Activated CD4-positive, CD25-positive, alpha-beta regulatory T cell treated with anti-CD3 and anti-CD28 coated beads, Interleukin-2, amount 50 U/mL, for 24 hours (primary cell): Measurements from ENCODE around the gene MED27.

Experiments used
- ATAC-seq, 2 donors: fragments of 150-1000 bp; cut with Tn5 transposase; one replicate each; pipeline ENCODE4 v1.10.0; 2021; ENCODE audit warnings: mild to moderate bottlenecking in 1 of 2, moderate library complexity in 1 of 2

Gene MED27

GRCh38 chr9:131874916-131875670 lies 204.6 kb downstream of the MED27 start:
- ATAC-seq, result no peak

DNA sequence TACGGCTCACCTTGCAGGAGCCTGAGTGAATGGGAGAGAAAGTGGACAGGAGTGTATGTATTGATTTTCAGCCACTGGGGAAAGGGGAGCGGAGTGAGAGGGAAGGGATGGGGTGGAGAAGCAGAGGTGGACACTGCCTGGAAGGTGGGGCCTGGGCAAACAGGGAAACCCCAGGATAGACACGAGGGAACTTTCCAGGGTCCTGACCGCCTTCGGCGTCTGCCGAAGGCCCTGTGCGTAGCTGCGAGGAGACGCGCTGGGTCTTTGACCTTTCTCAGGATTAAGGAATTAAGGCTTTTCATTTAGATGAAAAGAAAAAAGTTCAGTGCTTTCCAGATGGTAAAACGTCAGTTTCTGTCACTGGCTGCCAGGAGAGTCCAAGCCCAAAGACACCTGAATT lies 205.2 kb downstream of the MED27 start:
- ATAC-seq, result no peak

- no peak for ATAC-seq
These were observed 205.7 kb downstream of the MED27 start for GRCh38 chr9:131873891-131874440.

DNA sequence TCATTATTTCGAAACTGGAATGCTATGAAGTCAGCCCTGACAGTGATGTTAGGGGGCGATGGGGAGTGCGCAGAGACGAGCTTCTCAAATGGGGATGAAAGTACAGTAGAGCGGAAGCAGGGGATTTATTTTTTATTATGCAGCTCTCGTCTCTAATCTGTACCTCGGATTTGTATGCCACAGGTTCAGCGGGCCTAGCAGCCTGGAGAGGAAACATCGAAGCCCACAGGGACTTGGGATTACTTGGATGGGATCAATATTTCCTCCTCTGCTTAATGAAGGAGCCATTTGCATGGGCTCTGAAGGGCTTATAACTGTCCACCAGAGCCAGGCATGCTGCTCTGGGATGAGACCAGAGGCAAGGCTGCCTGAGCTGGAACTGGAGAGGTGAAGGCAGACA lies 206.3 kb downstream of the MED27 start:
- ATAC-seq, result no peak

GRCh38 chr9:131872702-131873101 lies 207.0 kb downstream of the MED27 start:
- ATAC-seq, result no peak

DNA sequence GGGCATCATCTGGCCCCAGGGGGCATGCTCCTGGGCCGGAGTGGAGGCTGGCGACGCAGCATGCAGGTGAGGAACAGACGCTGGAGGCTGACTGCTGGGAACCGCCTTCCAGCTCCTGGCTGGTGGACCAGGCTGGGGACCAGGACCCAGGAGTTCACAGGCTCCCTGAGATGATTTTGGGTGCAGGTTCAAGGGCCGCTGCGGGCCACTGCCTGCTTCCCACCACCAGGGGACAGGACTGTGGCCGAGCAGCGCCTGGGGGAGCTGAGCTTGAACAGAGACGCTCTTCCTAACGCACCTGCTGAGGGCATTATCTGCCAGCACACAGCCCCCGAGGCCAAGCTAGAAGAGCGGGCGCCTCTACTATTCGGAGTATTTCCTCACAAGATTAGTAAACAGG lies 207.7 kb downstream of the MED27 start:
- ATAC-seq, result no peak

DNA sequence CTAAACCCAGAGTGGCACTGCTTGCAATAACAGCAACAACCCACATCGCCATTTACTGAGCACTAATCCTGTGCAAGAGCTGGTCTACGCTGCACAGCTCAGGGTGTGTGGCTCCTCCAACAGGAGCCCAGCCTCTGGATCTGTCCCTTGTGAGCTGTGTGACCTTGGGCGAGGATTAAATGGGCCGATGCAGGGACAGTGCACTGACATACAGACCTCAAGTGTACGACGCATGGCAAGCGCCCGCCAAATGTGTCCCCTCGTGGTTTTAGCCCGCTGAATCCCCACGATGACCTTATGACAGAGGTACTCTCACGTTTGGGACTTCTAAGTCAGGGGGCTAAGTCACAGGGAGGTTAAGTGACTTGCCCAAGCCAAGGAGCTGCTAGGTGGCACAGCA lies 209.5 kb downstream of the MED27 start:
- ATAC-seq, result no peak

DNA sequence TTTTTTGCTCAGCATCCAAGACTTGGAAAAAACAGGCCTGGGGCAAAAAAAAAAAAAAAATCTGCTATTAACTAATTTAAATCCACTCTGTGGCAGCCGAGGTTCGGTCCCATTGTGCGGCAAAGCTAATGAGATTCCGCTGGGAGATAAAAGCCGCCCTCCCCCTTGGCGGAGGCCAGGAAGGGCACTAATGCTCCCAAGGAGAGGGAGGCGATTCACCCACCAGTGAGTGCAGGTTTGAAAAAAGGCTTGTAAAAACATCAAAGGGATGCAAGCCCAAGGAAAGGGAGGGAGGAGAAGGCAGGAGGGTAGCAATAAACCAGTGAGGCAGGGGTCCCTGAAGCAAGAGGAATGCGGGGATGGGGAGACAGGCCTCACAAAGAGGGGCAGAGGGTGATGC lies 210.3 kb downstream of the MED27 start:
- ATAC-seq, result no peak

DNA sequence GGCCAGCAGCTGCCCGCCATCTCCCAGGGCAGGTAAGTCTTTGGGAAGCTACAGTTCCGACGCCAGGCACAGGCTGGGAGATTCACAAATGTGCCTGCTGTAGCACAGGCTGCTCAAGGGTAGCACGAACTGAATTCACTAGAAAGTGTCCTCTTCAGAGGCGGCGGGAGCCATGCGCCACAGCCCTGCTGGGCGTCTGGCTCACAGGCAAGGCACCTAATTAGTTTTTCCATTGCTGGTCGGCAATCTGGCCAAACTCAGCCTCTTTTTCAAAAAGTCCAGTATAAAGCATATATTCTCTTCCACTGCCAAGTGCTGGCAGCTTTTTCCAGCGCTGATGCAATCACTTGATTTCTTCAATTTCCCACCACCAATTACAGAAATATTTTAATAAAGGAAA lies 210.9 kb downstream of the MED27 start:
- ATAC-seq, result no peak

DNA sequence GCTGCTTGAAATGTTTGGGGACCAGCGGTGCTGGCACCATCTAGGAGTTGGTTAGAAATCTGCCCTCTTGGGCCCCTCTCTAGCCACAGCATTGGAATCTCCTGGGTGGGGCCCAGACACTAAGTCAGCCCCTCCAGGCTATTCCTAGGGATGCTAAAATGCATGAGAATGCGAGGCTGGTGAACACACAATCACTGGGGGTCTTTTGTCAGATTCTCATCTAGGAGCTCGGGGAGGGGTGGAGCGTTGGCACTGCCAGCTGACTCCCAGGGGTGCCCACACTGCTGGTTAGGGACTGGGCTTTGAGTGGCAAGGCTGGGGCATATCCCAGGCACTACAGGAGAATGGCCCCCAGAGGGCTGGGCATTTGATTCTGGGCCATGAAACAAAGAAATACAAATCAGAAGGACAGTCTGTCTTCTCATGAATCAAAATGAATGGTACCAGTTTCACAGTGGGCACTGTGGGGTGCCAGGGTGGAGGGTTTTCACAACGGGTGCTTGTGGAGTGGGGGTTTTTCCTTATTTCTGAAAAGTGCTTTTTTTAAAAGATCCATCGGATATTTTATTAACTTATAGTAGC lies 212.0 kb downstream of the MED27 start:
- ATAC-seq, result no peak

DNA sequence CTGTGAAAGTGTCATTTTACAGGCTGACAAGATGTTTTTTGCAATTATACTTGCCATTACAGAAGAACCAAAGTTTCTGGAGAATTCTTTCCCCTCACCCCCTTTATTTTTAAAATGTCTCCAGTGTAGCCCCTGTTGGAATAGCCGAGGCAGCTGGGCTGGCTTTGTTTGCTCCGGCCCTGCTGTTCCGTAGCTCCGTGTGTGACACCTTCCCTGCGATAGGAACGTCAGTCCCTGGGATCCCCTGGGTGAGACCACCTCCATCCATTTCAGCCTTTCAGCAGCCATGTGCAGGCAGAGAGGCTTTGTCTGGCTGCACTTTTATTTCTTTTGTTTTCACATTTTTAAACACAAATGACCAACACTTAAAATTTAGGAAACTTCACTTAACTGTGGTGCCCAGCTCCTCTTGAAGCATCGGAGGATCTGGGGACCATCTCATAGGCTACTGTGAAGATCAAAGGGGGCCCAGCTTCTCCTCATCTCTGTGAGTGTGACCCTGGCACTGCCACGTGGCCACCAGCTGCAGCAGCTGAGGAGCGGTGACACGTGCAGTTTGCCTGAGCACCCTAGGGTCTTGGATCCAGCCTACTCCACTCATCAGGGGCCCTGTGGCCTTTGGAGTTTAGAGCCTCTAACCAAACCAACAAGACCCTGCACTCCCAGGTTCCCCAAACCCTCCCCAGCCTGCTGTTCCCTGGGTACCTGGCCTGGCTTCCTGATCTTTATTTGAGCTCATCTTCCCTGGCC lies 214.0 kb downstream of the MED27 start:
- ATAC-seq, result no peak

GRCh38 chr9:131864531-131864930 lies 215.1 kb downstream of the MED27 start:
- no peak for ATAC-seq

DNA sequence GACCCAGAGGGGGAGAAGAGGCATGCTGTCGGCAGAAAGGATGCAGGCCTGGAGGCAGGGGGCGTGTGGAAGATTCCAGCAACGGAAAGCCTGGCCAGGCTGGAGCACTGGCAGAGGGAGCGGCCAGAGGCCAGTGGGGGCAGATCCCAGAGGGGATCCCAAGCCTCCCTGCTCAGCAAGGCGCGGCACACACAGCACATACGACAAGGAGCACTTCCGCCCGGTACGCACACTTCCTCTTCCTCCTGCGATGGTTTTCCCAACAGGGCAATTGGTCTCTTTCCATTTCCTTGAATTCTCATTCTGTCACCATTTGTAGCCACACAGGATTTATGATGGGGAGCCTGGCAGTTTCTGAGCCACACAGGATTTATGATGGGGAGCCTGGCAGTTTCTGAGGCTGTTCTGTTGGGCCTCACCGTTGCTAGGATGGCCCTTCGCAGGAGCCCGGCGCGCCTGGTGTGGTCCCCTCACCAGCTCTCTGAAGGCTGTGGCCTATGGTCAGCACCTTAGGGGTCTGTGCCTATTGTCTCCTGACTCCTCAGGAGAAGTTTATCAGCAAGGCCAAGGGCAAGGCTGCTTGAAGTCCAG lies 216.3 kb downstream of the MED27 start:
- no peak for ATAC-seq

DNA sequence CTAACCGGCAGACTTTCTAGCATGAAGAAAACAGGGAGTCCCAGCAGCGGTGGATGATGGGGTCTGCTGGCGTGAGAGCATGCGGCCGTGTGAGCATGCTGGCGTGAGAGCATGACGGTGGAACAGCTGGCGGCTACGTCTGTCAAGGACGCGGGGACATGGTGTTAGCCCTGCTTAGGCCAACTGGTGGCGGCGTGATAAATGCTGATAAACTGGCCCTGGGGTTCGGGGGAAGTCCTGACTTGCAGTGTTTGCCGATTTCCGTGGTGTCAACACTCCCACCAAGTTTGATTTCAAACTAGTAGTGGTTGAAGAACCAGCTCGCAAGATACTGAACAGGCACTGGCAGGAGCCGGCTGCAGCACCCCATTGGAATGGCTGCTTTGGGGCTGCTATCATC lies 217.4 kb downstream of the MED27 start:
- ATAC-seq, result no peak

DNA sequence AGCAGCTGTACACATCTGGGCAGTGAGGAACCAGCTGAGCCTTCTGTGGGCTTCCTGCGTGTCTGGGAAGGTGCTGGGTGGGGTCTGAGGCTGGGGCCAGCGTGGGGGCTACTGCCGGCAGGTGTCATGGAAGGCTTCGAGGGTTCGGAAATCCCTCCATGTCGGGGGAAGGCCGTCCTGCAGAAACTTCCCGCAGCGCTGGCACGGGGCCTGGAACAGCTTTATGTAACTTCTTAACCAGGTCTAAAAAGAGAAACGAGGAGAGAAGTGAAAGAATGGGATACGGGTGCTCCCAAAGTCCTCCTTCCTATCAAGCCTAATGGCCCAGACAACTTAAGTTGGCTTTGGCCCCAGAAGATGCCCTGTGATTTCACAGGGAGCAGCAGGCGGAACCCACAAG lies 219.2 kb downstream of the MED27 start:
- no peak for ATAC-seq

- ATAC-seq, result no peak
These were observed 221.5 kb downstream of the MED27 start for GRCh38 chr9:131858147-131858546.

GRCh38 chr9:131856105-131856504 lies 223.6 kb downstream of the MED27 start:
- no peak for ATAC-seq

- no peak for ATAC-seq
These were observed 224.6 kb downstream of the MED27 start for GRCh38 chr9:131854896-131855613.

GRCh38 chr9:131854334-131854733 lies 225.3 kb downstream of the MED27 start:
- ATAC-seq, result no peak

- peak in 1 of 2 donors; percentile 77 for ATAC-seq
These were observed 226.2 kb downstream of the MED27 start for GRCh38 chr9:131853434-131853833.

DNA sequence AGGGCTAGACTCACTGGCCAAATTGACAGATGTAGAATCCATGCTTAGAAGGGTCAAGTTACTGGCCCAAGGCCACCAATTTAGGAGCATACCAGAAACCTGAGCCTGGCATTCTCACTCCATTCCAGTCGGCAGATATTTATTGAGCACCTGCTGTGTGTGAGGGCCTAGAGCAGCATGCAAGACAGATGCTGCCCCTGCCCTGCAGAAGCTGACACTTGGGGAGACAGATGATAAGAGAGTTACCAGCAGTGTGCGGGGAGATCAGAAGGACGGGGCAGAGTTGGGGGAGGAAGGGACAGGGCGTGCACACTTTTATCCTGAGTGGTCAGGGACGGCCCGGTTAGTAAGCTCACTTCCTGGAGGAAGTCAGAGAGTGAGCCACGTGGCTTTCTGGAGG lies 228.3 kb downstream of the MED27 start:
- ATAC-seq, result no peak

- ATAC-seq, result no peak
These were observed 230.3 kb downstream of the MED27 start for GRCh38 chr9:131849391-131849790.
